K562 (cell line): ENCODE measurements around the gene LBX1.

Experiments used
- ARID1B ChIP-seq: fragments of 450-650 bp; IDR thresholded peaks from 2 replicates; pipeline ENCODE4 v1.6.1; 2016; ENCODE audit warnings: antibody characterized with exemption, mild to moderate bottlenecking, inconsistent platforms
- E2F6 ChIP-seq, 2 experiments: IDR thresholded peaks; 2 replicates each; pipeline ENCODE4 v1.6.1; 2011; ENCODE audit warnings: borderline replicate concordance in 1 of 2, control low read depth in 1 of 2, low read depth in 1 of 2, low read length in 1 of 2, mild to moderate bottlenecking in 1 of 2, mixed read lengths in 1 of 2, moderate library complexity in 1 of 2; ENCODE audit not compliant: insufficient read depth in 1 of 2, insufficient read length in 1 of 2, poor library complexity in 1 of 2, severe bottlenecking in 1 of 2; ENCODE audit errors: extremely low read depth in 1 of 2
- ERF ChIP-seq: fragments of 450-650 bp; formaldehyde crosslinking; IDR thresholded peaks from 2 replicates; pipeline ENCODE4 v1.4.0; 2020; ENCODE audit warnings: mild to moderate bottlenecking, mixed read lengths
- EZH2 ChIP-seq: IDR thresholded peaks from 2 replicates; pipeline ENCODE4 v1.6.1; 2012; ENCODE audit warnings: low read depth, mild to moderate bottlenecking, inconsistent platforms, low read length, borderline replicate concordance
- KDM1A ChIP-seq, 2 experiments: fragments of 450-650 bp; IDR thresholded peaks; 2 replicates each; pipeline ENCODE4 v1.6.1; 2016; ENCODE audit warnings: mild to moderate bottlenecking in 2 of 2
- POLR2A ChIP-seq: fragments of 450-650 bp; conservative IDR thresholded peaks from 2 replicates; pipeline ENCODE4 v1.6.1; 2016
- TF ChIP-seq, protein P1 (sequence below): sonication (generic); formaldehyde crosslinking; IDR thresholded peaks from 2 replicates; pipeline ENCODE4 v1.8.0; 2022; ENCODE audit warnings: mild to moderate bottlenecking, low read depth, missing genetic modification reagents
- TF ChIP-seq, protein P2 (sequence below): fragments of 450-650 bp; IDR thresholded peaks from 2 replicates; pipeline ENCODE4 v1.7.1; 2018; ENCODE audit warnings: mild to moderate bottlenecking, low read depth; ENCODE audit not compliant: partially characterized antibody
- TF ChIP-seq, protein P3 (sequence below), 3 experiments: IDR thresholded peaks in 2 of 3; conservative IDR thresholded peaks in 1 of 3; 2 replicates each; pipeline ENCODE4 v1.5.1; 2011 to 2012; ENCODE audit warnings: low read length in 3 of 3, mild to moderate bottlenecking in 3 of 3, control low read depth in 2 of 3, improper control_type of control experiment in 1 of 3, inconsistent platforms in 1 of 3, low read depth in 1 of 3, mixed read lengths in 1 of 3, moderate library complexity in 1 of 3; ENCODE audit not compliant: insufficient read depth in 2 of 3

GRCh38 chr10:101224910-101225823, 4.1 kb downstream of the LBX1 start:
- TF ChIP-seq E2F6 (IDR thresholded peaks at IDR 0.05; ENCODE audit: borderline replicate concordance in 1 of 2, extremely low read depth in 1 of 2, insufficient read depth in 1 of 2, insufficient read length in 1 of 2, low read depth in 1 of 2, low read length in 1 of 2, poor library complexity in 1 of 2, severe bottlenecking in 1 of 2), result no peak
- TF ChIP-seq ERF (CRISPR knock-in tag), result no peak
- TF ChIP-seq, protein P1, sequence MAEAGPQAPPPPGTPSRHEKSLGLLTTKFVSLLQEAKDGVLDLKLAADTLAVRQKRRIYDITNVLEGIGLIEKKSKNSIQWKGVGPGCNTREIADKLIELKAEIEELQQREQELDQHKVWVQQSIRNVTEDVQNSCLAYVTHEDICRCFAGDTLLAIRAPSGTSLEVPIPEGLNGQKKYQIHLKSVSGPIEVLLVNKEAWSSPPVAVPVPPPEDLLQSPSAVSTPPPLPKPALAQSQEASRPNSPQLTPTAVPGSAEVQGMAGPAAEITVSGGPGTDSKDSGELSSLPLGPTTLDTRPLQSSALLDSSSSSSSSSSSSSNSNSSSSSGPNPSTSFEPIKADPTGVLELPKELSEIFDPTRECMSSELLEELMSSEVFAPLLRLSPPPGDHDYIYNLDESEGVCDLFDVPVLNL (CRISPR knock-in tag), result no peak
- no peak for TF ChIP-seq EZH2
- no peak for TF ChIP-seq POLR2A
- TF ChIP-seq, protein P2, sequence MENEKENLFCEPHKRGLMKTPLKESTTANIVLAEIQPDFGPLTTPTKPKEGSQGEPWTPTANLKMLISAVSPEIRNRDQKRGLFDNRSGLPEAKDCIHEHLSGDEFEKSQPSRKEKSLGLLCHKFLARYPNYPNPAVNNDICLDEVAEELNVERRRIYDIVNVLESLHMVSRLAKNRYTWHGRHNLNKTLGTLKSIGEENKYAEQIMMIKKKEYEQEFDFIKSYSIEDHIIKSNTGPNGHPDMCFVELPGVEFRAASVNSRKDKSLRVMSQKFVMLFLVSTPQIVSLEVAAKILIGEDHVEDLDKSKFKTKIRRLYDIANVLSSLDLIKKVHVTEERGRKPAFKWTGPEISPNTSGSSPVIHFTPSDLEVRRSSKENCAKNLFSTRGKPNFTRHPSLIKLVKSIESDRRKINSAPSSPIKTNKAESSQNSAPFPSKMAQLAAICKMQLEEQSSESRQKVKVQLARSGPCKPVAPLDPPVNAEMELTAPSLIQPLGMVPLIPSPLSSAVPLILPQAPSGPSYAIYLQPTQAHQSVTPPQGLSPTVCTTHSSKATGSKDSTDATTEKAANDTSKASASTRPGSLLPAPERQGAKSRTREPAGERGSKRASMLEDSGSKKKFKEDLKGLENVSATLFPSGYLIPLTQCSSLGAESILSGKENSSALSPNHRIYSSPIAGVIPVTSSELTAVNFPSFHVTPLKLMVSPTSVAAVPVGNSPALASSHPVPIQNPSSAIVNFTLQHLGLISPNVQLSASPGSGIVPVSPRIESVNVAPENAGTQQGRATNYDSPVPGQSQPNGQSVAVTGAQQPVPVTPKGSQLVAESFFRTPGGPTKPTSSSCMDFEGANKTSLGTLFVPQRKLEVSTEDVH, result no peak
- TF ChIP-seq ARID1B, result no peak
- TF ChIP-seq KDM1A (IDR thresholded peaks at IDR 0.05), result no peak
- TF ChIP-seq, protein P3, sequence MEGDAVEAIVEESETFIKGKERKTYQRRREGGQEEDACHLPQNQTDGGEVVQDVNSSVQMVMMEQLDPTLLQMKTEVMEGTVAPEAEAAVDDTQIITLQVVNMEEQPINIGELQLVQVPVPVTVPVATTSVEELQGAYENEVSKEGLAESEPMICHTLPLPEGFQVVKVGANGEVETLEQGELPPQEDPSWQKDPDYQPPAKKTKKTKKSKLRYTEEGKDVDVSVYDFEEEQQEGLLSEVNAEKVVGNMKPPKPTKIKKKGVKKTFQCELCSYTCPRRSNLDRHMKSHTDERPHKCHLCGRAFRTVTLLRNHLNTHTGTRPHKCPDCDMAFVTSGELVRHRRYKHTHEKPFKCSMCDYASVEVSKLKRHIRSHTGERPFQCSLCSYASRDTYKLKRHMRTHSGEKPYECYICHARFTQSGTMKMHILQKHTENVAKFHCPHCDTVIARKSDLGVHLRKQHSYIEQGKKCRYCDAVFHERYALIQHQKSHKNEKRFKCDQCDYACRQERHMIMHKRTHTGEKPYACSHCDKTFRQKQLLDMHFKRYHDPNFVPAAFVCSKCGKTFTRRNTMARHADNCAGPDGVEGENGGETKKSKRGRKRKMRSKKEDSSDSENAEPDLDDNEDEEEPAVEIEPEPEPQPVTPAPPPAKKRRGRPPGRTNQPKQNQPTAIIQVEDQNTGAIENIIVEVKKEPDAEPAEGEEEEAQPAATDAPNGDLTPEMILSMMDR (IDR thresholded peaks at IDR 0.05 in 2 of 3, conservative IDR thresholded peaks at IDR 0.05 in 1 of 3; ENCODE audit: insufficient read depth in 2 of 3, low read depth in 1 of 3, low read length in 3 of 3), result no peak
